H1 (cell line): ENCODE measurements around the gene CNOT1.

ENCODE experiments used
- TAF1 ChIP-seq: IDR thresholded peaks from 2 replicates; pipeline ENCODE4 v1.6.1; 2011; ENCODE audit warnings: mild to moderate bottlenecking, low read depth, low read length
- TF ChIP-seq, protein P1 (sequence below): IDR thresholded peaks from 2 replicates; pipeline ENCODE4 v1.6.1; 2012; ENCODE audit warnings: inconsistent platforms

DNA sequence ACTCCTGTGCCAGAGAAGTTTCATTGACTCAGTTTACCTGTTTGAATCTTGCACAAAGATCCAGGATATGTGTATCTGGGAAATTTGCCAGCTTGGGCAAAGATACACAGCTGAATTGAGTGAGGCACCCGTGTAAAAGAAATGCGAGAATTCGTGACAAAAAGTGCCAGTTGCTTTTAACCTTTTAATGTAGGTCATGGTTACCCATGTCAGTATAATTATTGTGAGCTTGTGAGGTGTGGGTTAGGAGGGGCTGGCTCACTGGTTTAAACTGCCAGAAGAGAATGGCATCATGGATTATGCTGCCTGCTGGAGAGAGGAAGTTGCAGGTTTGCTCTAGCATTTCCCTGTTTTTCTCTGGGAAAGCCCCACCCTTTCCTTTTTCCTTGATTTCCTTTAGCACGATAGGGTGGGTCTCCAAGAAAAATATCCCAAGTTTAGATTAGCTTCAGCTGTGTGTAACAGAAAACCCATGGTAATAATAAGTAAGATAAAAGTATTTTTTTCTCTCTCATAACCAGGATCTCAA is 154.5 kb downstream of the CNOT1 start:
- no peak for TF ChIP-seq TAF1
- TF ChIP-seq, protein P1, sequence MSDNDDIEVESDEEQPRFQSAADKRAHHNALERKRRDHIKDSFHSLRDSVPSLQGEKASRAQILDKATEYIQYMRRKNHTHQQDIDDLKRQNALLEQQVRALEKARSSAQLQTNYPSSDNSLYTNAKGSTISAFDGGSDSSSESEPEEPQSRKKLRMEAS, result no peak
